ENCODE results near the gene TMPRSS7. TPM values are rescaled to one million over a fixed set of nuclear protein-coding genes. Genes with fewer than 3 reads are reported as not detected.

The TMPRSS7 gene, protein sequence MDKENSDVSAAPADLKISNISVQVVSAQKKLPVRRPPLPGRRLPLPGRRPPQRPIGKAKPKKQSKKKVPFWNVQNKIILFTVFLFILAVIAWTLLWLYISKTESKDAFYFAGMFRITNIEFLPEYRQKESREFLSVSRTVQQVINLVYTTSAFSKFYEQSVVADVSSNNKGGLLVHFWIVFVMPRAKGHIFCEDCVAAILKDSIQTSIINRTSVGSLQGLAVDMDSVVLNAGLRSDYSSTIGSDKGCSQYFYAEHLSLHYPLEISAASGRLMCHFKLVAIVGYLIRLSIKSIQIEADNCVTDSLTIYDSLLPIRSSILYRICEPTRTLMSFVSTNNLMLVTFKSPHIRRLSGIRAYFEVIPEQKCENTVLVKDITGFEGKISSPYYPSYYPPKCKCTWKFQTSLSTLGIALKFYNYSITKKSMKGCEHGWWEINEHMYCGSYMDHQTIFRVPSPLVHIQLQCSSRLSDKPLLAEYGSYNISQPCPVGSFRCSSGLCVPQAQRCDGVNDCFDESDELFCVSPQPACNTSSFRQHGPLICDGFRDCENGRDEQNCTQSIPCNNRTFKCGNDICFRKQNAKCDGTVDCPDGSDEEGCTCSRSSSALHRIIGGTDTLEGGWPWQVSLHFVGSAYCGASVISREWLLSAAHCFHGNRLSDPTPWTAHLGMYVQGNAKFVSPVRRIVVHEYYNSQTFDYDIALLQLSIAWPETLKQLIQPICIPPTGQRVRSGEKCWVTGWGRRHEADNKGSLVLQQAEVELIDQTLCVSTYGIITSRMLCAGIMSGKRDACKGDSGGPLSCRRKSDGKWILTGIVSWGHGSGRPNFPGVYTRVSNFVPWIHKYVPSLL
- total RNA-seq: not detected
- polyA plus RNA-seq (ENCODE audit: insufficient read depth, low read depth, low replicate concordance): not detected
- long read RNA-seq, donor 1: 0 reads
- long read RNA-seq, donor 2: 0 reads
- long read RNA-seq, donor 3: 0 reads
- long read RNA-seq, donor 4: 0 reads
- long read RNA-seq, donor 5: 0 reads
- long read RNA-seq, donor 6: 0 reads
- long read RNA-seq, donor 7: 0 reads
- long read RNA-seq, donor 8: 0 reads
- long read RNA-seq, donor 9: 0 reads
- long read RNA-seq, donor 10: 0 reads

DNA sequence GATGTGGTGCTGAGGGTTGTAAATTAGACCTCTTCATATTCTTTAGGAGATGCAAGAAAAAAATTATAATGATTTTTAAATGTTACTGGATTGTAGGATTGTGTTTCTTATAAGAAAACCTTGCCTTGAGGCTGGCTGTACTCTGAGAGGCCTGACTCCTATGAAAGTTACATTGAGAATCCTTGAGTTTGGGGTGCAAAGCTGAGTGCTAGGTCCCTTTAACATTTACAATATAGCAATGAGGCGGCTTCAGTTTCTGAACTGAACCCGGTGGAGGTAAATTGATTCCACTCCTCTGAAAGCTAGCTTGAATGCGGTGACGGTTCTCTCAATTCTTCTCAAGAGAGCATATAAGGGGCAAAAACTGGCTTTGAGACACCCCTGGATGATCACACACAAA, at the start of gene TMPRSS7:
Gene TMPRSS7, plus strand, starts transcription at position 301 of the 400 bp plus-strand sequence. CDS start 110 bp downstream, outside the sequence.
- no peaks in the 10 kb centered on the region for H3K9me3 ChIP-seq (ENCODE audit: control insufficient read depth in 2 of 3, insufficient read depth in 1 of 3, low read length in 3 of 3)
- TF ChIP-seq, protein P1, sequence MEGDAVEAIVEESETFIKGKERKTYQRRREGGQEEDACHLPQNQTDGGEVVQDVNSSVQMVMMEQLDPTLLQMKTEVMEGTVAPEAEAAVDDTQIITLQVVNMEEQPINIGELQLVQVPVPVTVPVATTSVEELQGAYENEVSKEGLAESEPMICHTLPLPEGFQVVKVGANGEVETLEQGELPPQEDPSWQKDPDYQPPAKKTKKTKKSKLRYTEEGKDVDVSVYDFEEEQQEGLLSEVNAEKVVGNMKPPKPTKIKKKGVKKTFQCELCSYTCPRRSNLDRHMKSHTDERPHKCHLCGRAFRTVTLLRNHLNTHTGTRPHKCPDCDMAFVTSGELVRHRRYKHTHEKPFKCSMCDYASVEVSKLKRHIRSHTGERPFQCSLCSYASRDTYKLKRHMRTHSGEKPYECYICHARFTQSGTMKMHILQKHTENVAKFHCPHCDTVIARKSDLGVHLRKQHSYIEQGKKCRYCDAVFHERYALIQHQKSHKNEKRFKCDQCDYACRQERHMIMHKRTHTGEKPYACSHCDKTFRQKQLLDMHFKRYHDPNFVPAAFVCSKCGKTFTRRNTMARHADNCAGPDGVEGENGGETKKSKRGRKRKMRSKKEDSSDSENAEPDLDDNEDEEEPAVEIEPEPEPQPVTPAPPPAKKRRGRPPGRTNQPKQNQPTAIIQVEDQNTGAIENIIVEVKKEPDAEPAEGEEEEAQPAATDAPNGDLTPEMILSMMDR (IDR thresholded peaks at IDR 0.05; ENCODE audit: borderline replicate concordance, extremely low read depth, insufficient read depth): no peak
- H3K27ac ChIP-seq (ENCODE audit: low read depth in 2 of 2, low read length in 2 of 2): no peak within 1 kb of the TSS
- H3K9ac ChIP-seq (ENCODE audit: low read length in 3 of 3): no peak within 1 kb of the TSS
- FAIRE-seq (no peak), DNase-seq (no peak)
- H3K27me3 ChIP-seq (ENCODE audit: control insufficient read depth, insufficient read depth, low read length): no peaks in the 10 kb centered on the region
- intact Hi-C loops (cut with DNase I): no loop called here
- no peak within 1 kb of the TSS for H3K4me3 ChIP-seq (ENCODE audit: low read length in 3 of 3)
- no peaks in the 10 kb centered on the region for H3K36me3 ChIP-seq (ENCODE audit: control insufficient read depth in 2 of 3, insufficient read depth in 3 of 3, low read length in 3 of 3)
- no peaks in the 10 kb centered on the region for H3K4me1 ChIP-seq (ENCODE audit: control insufficient read depth in 2 of 3, insufficient read depth in 2 of 3, low read depth in 1 of 3, low read length in 3 of 3)

DNA sequence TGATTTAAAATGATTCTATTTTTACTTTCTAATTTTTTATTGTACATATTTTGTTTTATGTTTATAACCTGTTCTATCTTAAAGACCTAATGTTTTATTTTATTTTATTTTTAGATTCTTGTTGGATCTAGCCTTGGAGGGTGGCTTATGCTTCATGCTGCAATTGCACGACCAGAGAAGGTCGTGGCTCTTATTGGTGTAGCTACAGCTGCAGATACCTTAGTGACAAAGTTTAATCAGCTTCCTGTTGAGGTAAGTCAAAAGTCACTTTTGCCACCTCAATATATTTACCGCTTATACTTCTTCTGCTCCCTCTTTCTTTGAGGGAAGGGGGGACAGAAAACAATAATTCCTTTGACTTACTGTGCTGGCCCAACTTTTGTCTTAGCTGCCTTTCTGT, 47.7 kb upstream of the TMPRSS7 start:
- H3K9me3 ChIP-seq (ENCODE audit: control insufficient read depth in 2 of 3, insufficient read depth in 1 of 3, low read length in 3 of 3): no peaks in the 10 kb centered on the region
- no peak overlapping the region for H3K4me3 ChIP-seq (ENCODE audit: low read length in 3 of 3)
- no peak for DNase-seq
- peaks cover 0 to 18% (median 16%) of the 10 kb centered on the region in 3 donors for H3K36me3 ChIP-seq (ENCODE audit: control insufficient read depth in 2 of 3, insufficient read depth in 3 of 3, low read length in 3 of 3)
- peaks cover 0 to 5% (median under 1%) of the 10 kb centered on the region in 3 donors for H3K4me1 ChIP-seq (ENCODE audit: control insufficient read depth in 2 of 3, insufficient read depth in 2 of 3, low read depth in 1 of 3, low read length in 3 of 3)
- no peaks in the 10 kb centered on the region for H3K27me3 ChIP-seq (ENCODE audit: control insufficient read depth, insufficient read depth, low read length)
- FAIRE-seq: no peak
- TF ChIP-seq, protein P1 (IDR thresholded peaks at IDR 0.05; ENCODE audit: borderline replicate concordance, extremely low read depth, insufficient read depth): no peak
- no peak overlapping the region for H3K27ac ChIP-seq (ENCODE audit: low read depth in 2 of 2, low read length in 2 of 2)
- intact Hi-C loops (cut with DNase I): no loop called here
- H3K9ac ChIP-seq (ENCODE audit: low read length in 3 of 3): no peak overlapping the region

DNA sequence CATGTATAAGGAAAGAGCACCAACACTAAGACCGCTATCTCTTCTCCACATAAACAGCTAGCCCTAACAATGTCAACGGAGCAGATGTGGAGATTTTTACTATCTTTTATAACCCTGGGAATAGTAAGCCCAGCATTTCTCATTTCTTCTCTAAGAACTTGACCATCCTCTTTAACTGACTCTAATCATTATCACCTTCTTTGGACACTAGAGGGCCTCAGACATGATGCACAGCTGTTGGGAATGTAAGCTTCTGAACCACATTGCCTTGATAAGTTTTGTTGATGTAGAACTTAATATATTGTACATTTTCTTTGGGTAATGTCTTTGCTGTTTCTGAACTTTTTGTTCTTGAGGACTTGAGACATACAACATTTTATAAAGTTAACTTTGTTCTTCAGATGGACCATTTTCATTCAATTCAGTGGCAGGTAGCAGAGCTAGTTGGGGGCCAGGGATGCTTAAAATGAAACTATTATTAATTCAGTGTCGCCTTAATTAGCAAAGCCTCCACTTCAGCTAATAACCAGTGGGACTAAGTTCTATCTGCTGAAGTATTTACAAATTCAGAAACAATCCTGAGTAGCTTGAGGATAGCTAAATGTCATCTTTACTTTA, 45.4 kb upstream of the TMPRSS7 start:
- FAIRE-seq (peak; percentile 92), DNase-seq (peak in 2 of 5 donors; percentile 76 to 81)
- TF ChIP-seq, protein P1 (IDR thresholded peaks at IDR 0.05; ENCODE audit: borderline replicate concordance, extremely low read depth, insufficient read depth): peak; percentile 66
- H3K36me3 ChIP-seq (ENCODE audit: control insufficient read depth in 2 of 3, insufficient read depth in 3 of 3, low read length in 3 of 3): peaks cover 0 to 17% (median 16%) of the 10 kb centered on the region in 3 donors
- no peak overlapping the region for H3K27ac ChIP-seq (ENCODE audit: low read depth in 2 of 2, low read length in 2 of 2)
- no peak overlapping the region for H3K9ac ChIP-seq (ENCODE audit: low read length in 3 of 3)
- H3K4me1 ChIP-seq (ENCODE audit: control insufficient read depth in 2 of 3, insufficient read depth in 2 of 3, low read depth in 1 of 3, low read length in 3 of 3): no peaks in the 10 kb centered on the region
- no peak overlapping the region for H3K4me3 ChIP-seq (ENCODE audit: low read length in 3 of 3)
- H3K27me3 ChIP-seq (ENCODE audit: control insufficient read depth, insufficient read depth, low read length): no peaks in the 10 kb centered on the region
- no peaks in the 10 kb centered on the region for H3K9me3 ChIP-seq (ENCODE audit: control insufficient read depth in 2 of 3, insufficient read depth in 1 of 3, low read length in 3 of 3)
- intact Hi-C loops (cut with DNase I): no loop called here

Data from kidney (tissue), 22 donors.